TTC549 (cell line): ENCODE results near the gene MGP.

Experiments
- FAIRE-seq: peaks from 2 replicates; lab custom pipeline; 2012; peaks lifted over from hg19 to GRCh38; lab: Jason Lieb, UNC

Gene MGP

GRCh38 chr12:14903386-14904098 is 17.9 kb upstream of the MGP start:
- no peak for FAIRE-seq

DNA sequence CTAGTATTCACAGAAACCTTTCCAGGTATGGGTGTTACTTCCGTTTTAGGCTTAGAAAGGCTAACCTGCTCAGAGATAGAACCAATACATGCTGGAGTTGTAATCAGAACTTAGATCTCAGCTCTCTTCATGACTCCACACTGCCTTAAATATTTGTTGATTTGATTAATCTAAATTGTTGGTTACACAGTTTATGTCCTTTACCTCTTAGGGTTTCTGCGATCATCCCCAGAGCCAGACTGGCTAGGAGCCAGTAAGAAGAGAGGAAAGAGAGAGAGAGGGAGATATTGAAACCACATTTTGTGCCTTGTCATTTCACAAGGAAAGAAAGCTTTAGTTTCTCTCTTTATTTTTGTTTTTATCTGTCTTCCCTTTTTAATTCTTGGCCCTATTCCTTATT is 16.8 kb upstream of the MGP start:
- no peak for FAIRE-seq

DNA sequence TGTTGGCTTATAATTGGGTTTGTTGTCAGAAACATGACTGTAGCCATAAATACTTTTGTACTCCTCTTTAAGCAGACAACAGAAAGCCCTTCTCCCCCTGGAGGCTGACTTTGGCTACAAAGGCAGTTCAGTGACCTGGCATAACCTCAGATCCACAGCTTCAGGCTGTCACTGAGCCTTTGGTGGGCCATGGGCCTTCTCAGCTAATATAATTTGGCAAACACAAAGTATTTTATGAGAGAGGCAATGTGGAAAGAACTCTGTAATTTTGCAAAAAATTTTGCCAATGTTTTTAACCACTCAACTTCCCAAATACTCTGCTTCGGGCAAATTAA is 15.5 kb upstream of the MGP start:
- no peak for FAIRE-seq

GRCh38 chr12:14900521-14901227 is 15.0 kb upstream of the MGP start:
- FAIRE-seq = no peak

GRCh38 chr12:14896521-14897169 is 11.0 kb upstream of the MGP start:
- FAIRE-seq = no peak

- no peak for FAIRE-seq
Measured at GRCh38 chr12:14893506-14894250, 8.0 kb upstream of the MGP start.

DNA sequence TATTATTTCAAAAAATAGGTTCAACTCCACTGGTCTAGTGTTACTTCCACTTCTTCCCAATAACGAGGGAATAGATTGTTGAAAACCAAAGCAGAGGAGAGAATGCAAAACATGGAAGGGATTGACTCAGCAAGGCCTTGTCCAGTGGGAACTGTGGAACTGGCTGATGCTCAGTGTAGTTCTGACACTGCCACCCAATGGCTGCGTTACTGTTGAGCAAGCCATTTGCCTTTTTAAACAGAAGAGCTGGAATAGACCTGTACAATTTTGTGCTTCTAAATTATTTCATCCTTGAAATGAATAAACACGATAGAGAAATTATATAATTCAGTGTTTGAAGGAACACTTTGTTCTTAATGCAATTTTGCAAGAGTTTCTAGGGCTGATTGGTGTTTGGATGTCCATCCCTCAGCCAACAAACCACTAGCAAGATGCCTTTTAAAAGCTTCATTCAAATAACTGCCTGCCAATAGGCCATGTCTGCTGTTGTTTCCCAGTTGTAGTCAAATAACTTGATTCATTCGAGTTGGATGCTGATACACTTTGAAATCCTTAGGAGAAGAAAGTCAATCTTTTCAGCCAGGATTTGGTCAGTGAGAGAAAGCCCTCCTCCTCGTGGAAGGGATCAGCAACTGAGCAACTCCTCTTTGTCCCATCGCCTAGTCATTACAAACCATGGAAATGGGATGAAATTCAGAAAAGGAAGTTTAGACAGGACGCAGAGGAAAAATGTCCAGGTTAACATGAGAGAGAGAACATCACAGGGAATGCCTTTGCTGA is 7.3 kb upstream of the MGP start:
- no peak for FAIRE-seq

- FAIRE-seq = no peak
Measured at GRCh38 chr12:14890701-14891100, 5.0 kb upstream of the MGP start.

- FAIRE-seq = no peak
Measured at GRCh38 chr12:14886271-14886670, 617 bp upstream of the MGP start.

DNA sequence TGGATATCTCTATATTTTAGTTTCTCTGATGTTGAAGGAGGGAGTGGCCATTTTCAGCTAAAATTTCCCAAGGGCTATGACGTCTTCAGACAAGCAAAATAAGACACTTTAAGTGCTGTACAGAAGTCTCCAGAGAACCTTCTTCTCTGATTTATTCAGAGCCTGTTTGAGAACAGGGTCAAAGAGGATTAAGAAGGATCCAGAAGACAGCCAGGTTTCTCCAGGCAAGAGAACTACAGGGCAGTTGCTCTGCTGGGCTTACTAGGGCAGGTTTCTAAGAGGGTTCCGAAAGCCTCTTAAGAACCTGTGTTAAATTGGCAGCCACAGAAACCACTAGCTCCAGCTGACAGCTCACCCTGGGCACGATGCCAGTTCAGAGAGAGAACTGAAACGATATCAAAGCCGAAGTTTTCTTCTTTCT is 1.2 kb downstream of the MGP start:
- FAIRE-seq = no peak

DNA sequence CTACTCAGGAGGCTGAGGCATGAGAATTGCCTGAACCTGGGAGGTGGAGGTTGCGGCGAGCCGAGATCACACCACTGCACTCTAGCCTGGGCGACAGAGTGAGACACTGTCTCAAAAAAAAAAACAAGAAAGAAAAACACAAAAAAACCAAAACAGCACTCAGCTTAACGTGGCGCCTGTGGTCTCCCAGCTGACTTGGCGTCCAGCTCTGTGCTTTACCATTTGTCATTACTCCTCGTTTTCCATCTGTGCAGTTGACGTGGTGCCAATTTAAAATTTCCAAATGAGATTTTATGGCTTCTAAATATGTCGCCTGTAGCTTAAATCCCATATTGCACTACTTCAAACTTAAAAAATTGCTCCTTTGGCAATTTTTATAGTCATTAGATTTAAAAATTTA is 2.0 kb downstream of the MGP start:
- no peak for FAIRE-seq

- no peak for FAIRE-seq
Measured at GRCh38 chr12:14880890-14881453, 4.7 kb downstream of the MGP start.

DNA sequence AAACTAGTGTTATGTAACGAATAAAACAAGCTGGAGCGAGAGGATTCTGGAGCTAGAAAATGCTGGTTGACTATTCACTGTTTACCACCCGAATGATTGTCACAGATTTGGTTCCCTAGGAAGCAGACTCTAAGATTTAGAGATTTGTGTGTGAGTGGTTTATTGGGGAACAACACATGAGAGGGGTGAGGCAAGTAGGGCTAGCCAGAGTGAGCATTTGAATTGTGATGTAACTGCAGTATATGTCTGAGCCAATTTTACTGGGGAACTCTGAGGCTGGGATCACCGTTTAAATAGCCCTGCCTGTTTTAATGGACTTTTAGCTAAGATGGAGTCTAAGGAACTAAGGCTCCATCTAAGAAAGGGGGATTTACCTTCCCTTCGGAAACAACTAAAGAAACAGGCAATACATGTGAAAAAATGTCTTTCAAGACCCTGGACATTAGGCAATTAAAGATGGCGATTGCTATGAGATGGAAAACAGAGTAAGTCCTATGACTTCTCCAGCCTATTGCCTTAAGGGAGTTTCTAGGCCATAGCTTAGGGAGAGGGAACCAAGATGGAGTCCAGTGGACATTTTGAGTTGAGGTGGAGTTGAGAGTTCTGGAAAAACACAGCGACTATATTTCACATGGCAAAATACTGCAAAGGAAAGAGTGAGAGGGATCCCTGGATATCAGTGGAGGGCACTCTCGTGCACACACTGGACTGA is 6.3 kb downstream of the MGP start:
- FAIRE-seq = no peak

DNA sequence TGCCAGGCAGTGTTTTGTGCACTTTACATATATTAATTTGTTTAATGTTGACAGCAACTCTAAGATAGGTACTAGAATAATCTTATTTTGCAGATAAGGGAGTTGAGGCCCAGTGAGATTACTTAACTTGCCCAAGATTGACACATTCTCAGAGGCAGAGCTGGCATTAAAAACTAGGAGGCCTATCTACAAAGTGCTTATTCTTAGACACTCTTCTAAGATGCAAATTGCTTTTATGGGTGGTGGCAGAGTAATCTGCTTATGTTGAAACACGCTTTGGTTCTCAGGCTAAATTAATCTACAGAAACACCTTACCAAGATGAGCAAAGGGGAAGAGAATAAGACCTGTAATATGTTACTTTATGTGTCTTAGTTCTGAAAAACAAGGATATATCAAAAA is 7.2 kb downstream of the MGP start:
- no peak for FAIRE-seq

DNA sequence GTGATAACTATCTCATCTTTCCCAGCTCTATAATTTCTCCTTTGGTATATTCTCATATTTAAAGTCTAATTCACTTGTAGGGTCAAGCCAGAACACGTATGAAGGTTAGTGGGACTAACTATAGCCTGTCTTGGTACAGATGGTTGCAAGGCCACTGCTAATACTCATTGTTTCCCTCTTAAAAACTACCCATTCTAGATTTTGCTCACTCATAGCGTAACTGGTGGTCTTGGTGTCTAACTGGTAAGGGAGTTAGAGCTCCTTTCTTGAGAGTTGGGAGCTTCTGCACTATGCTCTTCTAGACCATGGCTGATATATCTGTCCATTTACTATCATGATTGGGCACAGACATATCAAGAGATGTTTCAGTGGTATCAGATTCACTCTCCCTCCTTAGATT is 8.8 kb downstream of the MGP start:
- FAIRE-seq = no peak

DNA sequence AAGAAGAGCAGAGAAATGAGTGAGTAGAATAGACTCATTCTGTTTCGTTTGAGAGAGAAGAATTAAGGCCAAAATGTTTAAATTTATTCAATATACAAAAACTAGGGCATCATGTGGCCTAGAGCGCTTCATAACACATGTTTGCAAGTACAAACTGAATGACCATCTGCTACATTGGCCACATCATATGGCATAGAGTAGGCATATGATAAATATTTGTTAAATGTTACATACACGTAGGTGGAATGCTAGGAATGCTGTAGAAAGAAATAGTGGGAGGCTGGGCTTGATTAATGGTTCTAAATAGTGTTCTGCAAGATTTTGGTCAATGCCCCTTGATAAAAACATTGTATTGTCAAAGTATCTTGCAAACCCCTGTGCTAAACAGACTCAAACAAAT is 10.8 kb downstream of the MGP start:
- no peak for FAIRE-seq

GRCh38 chr12:14873440-14874185 is 12.0 kb downstream of the MGP start:
- no peak for FAIRE-seq

DNA sequence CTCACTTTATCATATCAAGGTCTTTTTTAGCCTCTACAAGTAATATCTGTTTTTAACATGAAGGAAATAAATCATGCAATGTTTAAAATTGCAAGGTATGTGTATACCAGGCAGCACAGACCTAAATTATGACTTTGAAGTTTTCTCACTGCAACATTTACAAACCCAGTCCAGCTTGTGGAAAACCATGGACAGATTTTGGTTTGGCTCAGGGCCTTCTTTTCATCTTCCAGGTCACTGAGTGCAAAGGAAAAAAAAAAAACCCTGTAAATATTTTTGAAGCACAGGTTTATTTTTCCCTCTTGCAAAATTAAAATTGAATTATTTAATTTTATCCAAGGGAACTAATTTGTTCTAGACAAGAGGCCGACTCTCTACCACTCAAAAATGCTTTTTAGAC is 13.8 kb downstream of the MGP start:
- no peak for FAIRE-seq

DNA sequence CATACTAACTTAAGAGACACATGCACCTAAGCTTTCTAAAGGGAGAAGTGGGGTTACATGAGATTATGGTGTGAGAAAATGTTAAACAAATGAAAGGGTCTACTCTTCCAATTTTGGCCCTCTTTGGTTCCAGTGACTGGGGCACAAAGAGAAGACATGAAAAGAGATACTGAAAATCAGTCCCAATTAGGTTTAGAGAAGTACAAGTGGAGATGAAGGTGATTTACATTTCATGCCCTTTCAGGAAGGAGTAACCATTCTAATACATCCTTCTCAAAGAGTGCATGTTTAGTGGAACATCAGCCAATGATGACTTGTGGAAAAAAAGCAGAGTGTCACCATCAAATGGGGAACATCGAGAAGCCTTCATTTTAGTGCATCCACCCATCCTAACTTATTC is 14.4 kb downstream of the MGP start:
- FAIRE-seq = no peak

DNA sequence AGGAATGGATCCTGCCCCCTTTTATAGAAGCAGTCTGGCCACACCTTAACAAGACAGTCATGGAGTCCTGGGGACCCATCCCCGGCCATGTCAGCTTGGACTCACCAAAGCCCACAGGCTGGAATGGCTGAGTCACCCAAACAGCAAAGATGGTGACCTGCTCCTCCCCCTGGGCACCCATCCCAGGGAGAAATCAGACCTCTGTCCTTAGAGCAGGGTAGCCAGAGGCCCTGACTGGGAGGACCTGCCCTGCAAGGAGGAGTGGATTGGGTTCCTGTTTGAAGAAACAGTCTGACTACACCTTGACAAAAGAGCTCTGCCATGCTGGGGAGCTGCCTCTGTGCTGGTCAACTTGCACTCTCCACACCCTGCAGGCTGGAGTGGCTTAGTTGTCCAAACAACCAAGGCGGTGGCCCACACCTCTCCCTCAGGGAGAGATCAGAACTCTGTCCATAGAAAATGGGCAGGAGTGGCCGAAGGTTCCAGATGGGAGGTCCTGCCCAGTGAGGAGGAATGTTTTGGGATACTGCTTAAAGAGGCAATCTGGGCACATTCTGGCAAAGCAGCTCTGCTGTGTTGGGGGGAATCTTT is 16.6 kb downstream of the MGP start:
- no peak for FAIRE-seq
